ENCODE data around the gene LTBP3. TPM values are rescaled to one million over a fixed set of nuclear protein-coding genes. Genes with fewer than 3 reads are reported as not detected.
A peak's percentile ranks its signal among the peaks of the same experiment; 100 is the strongest.

The LTBP3 gene
- total and polyA plus RNA-seq, 2 of the 13 experiments (the other 11 are each of a cell fraction or from before 2014, with no cell fraction given) = 12.2 to 68.1 TPM

DNA sequence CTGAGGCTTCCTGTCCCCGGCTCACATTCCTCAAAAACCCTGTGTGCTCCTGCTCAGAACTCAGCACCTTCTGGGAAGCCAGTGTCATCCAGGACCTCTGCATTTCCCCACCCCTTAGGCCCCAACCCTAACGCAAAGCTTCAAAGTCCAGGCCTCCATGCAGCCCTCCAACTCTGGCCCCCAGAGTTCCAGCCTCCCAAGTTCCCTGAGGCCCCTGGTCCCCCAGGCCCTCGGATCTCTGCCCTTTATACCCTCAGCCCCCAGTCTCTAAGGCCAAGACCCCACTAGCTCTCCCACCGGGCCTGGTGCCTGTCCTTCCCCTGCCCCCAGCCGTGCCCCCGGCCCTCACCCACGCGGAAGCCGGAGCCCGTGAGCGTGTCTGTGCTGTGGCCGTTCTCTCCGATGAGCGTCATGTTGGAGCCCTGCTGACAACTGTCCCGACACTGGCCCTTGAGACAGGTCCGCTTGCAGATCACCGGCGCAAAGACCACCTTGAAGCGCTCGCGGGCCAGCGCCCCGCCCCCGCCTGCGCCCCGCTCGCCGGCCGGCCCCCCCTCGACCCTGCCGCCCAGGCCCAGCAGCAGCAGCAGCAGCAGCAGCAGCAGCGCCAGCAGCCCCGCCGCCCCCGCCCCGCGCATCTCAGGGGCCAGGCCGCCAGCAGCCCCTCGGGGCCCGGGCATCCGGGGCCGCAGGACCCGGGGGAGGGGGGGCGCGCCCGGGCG, 718 bp downstream of the LTBP3 start (continued):
- TF ChIP-seq, protein P1, sequence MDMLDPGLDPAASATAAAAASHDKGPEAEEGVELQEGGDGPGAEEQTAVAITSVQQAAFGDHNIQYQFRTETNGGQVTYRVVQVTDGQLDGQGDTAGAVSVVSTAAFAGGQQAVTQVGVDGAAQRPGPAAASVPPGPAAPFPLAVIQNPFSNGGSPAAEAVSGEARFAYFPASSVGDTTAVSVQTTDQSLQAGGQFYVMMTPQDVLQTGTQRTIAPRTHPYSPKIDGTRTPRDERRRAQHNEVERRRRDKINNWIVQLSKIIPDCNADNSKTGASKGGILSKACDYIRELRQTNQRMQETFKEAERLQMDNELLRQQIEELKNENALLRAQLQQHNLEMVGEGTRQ (IDR thresholded peaks at IDR 0.05; ENCODE audit: low read depth, low read length) = no peak
- TF ChIP-seq, protein P1 (CRISPR knock-in tag; IDR thresholded peaks at IDR 0.05; ENCODE audit: borderline replicate concordance) = no peak
- TF ChIP-seq POLR2A (IDR thresholded peaks at IDR 0.05; ENCODE audit: insufficient read depth in 1 of 2, low read depth in 2 of 2, low read length in 2 of 2) (peak in 1 of 2 experiments; percentile 57; a peak in 1 of 4 replicates), ZNF510 (CRISPR knock-in tag; IDR thresholded peaks at IDR 0.05; ENCODE audit: low read depth) (no peak), GATAD2A (CRISPR knock-in tag; IDR thresholded peaks at IDR 0.05) (peak; percentile 64), PITX1 (CRISPR knock-in tag; IDR thresholded peaks at IDR 0.05) (peak; percentile 26; the same call in 1 of the 2 replicates), KDM2A (CRISPR knock-in tag; IDR thresholded peaks at IDR 0.05; ENCODE audit: borderline replicate concordance, low read depth) (peak; percentile 38; the same call in 1 of the 2 replicates), ASH2L (IDR thresholded peaks at IDR 0.05; ENCODE audit: insufficient read length, low read depth, low read length) (peak; percentile 31), CHCHD3 (CRISPR knock-in tag; IDR thresholded peaks at IDR 0.05) (0 out of 2 replicates have a peak, but pooled peaks have one; percentile 31), SP5 (CRISPR knock-in tag; IDR thresholded peaks at IDR 0.05; ENCODE audit: borderline replicate concordance, low read depth) (peak; percentile 54; the same call in 1 of the 2 replicates), TBX2 (CRISPR knock-in tag; IDR thresholded peaks at IDR 0.05; ENCODE audit: borderline replicate concordance) (peak; percentile 67; the same call in 1 of the 2 replicates), IRF2 (CRISPR knock-in tag; IDR thresholded peaks at IDR 0.05) (no peak), YY1 (IDR thresholded peaks at IDR 0.05; ENCODE audit: insufficient read depth, insufficient replicate concordance, low read depth, low read length) (peak; percentile 44), ZNF292 (CRISPR knock-in tag; IDR thresholded peaks at IDR 0.05; ENCODE audit: borderline replicate concordance, low read depth) (0 out of 2 replicates have a peak, but pooled peaks have one; percentile 23), MBNL3 (CRISPR knock-in tag; conservative IDR thresholded peaks at IDR 0.05) (no peak), ZNF230 (CRISPR knock-in tag; IDR thresholded peaks at IDR 0.05) (peak; percentile 31; the same call in 1 of the 2 replicates), ZMAT3 (CRISPR knock-in tag; conservative IDR thresholded peaks at IDR 0.05) (peak; percentile 48; the same call in 1 of the 2 replicates), ZNF432 (CRISPR knock-in tag; IDR thresholded peaks at IDR 0.05; ENCODE audit: borderline replicate concordance) (no peak), ZNF296 (CRISPR knock-in tag; conservative IDR thresholded peaks at IDR 0.05) (no peak), ZNF33B (CRISPR knock-in tag; IDR thresholded peaks at IDR 0.05) (no peak), KDM3A (CRISPR knock-in tag; IDR thresholded peaks at IDR 0.05; ENCODE audit: low read depth) (0 out of 2 replicates have a peak, but pooled peaks have one; percentile 23), ZNF772 (CRISPR knock-in tag; IDR thresholded peaks at IDR 0.05) (0 out of 2 replicates have a peak, but pooled peaks have one; percentile 33), PAX8 (CRISPR knock-in tag; IDR thresholded peaks at IDR 0.05; ENCODE audit: borderline replicate concordance) (0 out of 2 replicates have a peak, but pooled peaks have one; percentile 37)
- TF ChIP-seq, protein P2, sequence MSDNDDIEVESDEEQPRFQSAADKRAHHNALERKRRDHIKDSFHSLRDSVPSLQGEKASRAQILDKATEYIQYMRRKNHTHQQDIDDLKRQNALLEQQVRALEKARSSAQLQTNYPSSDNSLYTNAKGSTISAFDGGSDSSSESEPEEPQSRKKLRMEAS (IDR thresholded peaks at IDR 0.05) = peak; percentile 27; the same call in 1 of the 2 replicates
- TF ChIP-seq, protein P3, sequence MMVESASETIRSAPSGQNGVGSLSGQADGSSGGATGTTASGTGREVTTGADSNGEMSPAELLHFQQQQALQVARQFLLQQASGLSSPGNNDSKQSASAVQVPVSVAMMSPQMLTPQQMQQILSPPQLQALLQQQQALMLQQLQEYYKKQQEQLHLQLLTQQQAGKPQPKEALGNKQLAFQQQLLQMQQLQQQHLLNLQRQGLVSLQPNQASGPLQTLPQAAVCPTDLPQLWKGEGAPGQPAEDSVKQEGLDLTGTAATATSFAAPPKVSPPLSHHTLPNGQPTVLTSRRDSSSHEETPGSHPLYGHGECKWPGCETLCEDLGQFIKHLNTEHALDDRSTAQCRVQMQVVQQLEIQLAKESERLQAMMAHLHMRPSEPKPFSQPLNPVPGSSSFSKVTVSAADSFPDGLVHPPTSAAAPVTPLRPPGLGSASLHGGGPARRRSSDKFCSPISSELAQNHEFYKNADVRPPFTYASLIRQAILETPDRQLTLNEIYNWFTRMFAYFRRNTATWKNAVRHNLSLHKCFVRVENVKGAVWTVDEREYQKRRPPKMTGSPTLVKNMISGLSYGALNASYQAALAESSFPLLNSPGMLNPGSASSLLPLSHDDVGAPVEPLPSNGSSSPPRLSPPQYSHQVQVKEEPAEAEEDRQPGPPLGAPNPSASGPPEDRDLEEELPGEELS (CRISPR knock-in tag; IDR thresholded peaks at IDR 0.05) = 0 out of 2 replicates have a peak, but pooled peaks have one; percentile 19
- TF ChIP-seq, protein P4, sequence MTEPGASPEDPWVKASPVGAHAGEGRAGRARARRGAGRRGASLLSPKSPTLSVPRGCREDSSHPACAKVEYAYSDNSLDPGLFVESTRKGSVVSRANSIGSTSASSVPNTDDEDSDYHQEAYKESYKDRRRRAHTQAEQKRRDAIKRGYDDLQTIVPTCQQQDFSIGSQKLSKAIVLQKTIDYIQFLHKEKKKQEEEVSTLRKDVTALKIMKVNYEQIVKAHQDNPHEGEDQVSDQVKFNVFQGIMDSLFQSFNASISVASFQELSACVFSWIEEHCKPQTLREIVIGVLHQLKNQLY (CRISPR knock-in tag; IDR thresholded peaks at IDR 0.05) = no peak
